PC-9 (cell line): ENCODE measurements around the gene LIMCH1. TPM values are rescaled to one million over a fixed set of nuclear protein-coding genes. Genes with fewer than 3 reads are reported as not detected.
A peak's percentile ranks its signal among the peaks of the same experiment; 100 is the strongest.

Experiments
- BruUV-seq: library from RNA; stranded (reverse); fragments of 400-500 nt; replicated peaks from 2 replicates; lab custom pipeline; 2021; lab: Mats Ljungman, UMichigan
- CTCF ChIA-PET: fragments of 300-600 bp; sonication (Branson Sonifier 250); formaldehyde crosslinking; loops from one replicate; lab custom pipeline; 2022; ENCODE audit warnings: antibody characterized with exemption; lab: Charles Lee
- POLR2A ChIA-PET: fragments of 300-600 bp; sonication (Branson Sonifier 250); formaldehyde crosslinking; loops from one replicate; lab custom pipeline; 2022; ENCODE audit warnings: antibody characterized with exemption; ENCODE audit not compliant: unreplicated experiment; lab: Charles Lee
- DNase-seq, 2 experiments: peaks; one replicate each; pipeline versions ENCODE4 v3.0.0 to v3.0.0-alpha.2; 2015 to 2022; ENCODE audit warnings: mixed read lengths in 1 of 2
- H2AFZ ChIP-seq: fragments of 200-600 bp; sonication (generic); 2 replicates; pipeline ENCODE4 v1.8.1; 2017; ENCODE audit warnings: antibody characterized with exemption
- H3F3A ChIP-seq: fragments of 200-600 bp; sonication (generic); 2 replicates; pipeline ENCODE4 v1.8.1; 2017; ENCODE audit warnings: antibody characterized with exemption, mild to moderate bottlenecking, low read depth; ENCODE audit not compliant: insufficient read depth
- H3K27ac ChIP-seq: fragments of 200-600 bp; sonication (generic); 2 replicates; pipeline ENCODE4 v1.6.1; 2016; ENCODE audit warnings: mixed run types
- H3K27me3 ChIP-seq: fragments of 200-600 bp; sonication (generic); 2 replicates; pipeline ENCODE4 v1.6.1; 2016; ENCODE audit warnings: low read depth, mixed run types; ENCODE audit not compliant: insufficient read depth
- H3K36me3 ChIP-seq: fragments of 200-600 bp; sonication (generic); 2 replicates; pipeline ENCODE4 v1.6.1; 2016; ENCODE audit warnings: low read depth, mixed run types
- H3K4me1 ChIP-seq: fragments of 200-600 bp; sonication (generic); replicated peaks from 2 replicates; pipeline ENCODE4 v1.6.1; 2016; ENCODE audit warnings: mixed run types; ENCODE audit not compliant: insufficient read depth
- H3K4me2 ChIP-seq: fragments of 200-600 bp; sonication (generic); 2 replicates; pipeline ENCODE4 v1.6.1; 2017; ENCODE audit warnings: mixed run types
- H3K4me3 ChIP-seq: fragments of 200-600 bp; sonication (generic); 2 replicates; pipeline ENCODE4 v1.6.1; 2016; ENCODE audit warnings: mixed run types
- H3K79me2 ChIP-seq: fragments of 200-600 bp; sonication (generic); 2 replicates; pipeline ENCODE4 v1.6.1; 2017; ENCODE audit warnings: low read depth, mixed run types
- H3K9me2 ChIP-seq: fragments of 200-600 bp; sonication (generic); 2 replicates; pipeline ENCODE4 v1.8.1; 2017; ENCODE audit warnings: mild to moderate bottlenecking; ENCODE audit not compliant: insufficient read depth
- H3K9me3 ChIP-seq: fragments of 200-600 bp; sonication (generic); 2 replicates; pipeline ENCODE4 v1.8.1; 2016; ENCODE audit warnings: low read depth; ENCODE audit not compliant: insufficient read depth
- H4K20me1 ChIP-seq: fragments of 200-600 bp; sonication (generic); 2 replicates; pipeline ENCODE4 v1.8.1; 2017; ENCODE audit not compliant: insufficient read depth
- EZH2 ChIP-seq: fragments of 200-600 bp; sonication (generic); IDR thresholded peaks from 2 replicates; pipeline ENCODE4 v1.8.0; 2017; ENCODE audit warnings: antibody characterized with exemption, low read depth
- intact Hi-C: fragments of 100-400 bp; cut with micrococcal nuclease; formaldehyde crosslinking; loops from one replicate; pipeline ENCODE4 v1.10.0; 2022; ENCODE audit not compliant: unreplicated experiment
- total RNA-seq: library from RNA; stranded (reverse); gene quantifications from 2 replicates; pipeline ENCODE4 v1.2.3, GENCODE V29; 2021
- TF ChIP-seq, protein P1 (sequence below): fragments of 200-600 bp; sonication (generic); conservative IDR thresholded peaks from 2 replicates; pipeline ENCODE4 v1.6.1; 2017; ENCODE audit warnings: mixed run types, antibody characterized with exemption, mild to moderate bottlenecking, moderate library complexity

The LIMCH1 gene
- total RNA-seq, 1 experiment from 2014 or later, result 339 TPM

DNA sequence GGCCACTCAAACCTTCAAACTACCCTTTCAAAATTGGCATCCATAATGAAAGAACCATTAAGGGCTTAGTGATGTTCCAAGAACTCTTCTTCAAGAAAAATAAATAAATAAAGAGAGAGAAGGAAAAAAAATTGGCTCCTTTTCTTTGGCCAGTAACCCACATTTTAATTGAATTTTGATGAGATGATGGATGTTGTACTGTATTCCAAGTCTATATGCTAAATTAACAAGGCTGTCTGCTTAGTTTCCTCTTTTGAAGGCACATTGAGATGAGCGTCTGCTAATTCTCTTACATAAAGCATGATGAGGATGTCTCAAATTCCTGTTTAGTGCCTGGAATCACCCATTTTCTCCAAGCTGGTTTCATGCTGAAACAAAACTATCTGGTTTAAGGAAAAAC, 177.2 kb downstream of the LIMCH1 start:
- Histone ChIP-seq H3K4me2 (no peak overlapping the region), H3F3A (peaks cover 11% of the 10 kb centered on the region; the same call in 1 of the 2 replicates), H4K20me1 (no peaks in the 10 kb centered on the region), H3K27me3 (no peaks in the 10 kb centered on the region), H3K27ac (no peak overlapping the region), H3K4me1 (peaks cover 27% of the 10 kb centered on the region), H3K4me3 (no peak overlapping the region), H3K9me3 (0 out of 2 replicates have a peak, but pooled peaks cover 4% of the 10 kb centered on the region), H2AFZ (no peak overlapping the region), H3K9me2 (0 out of 2 replicates have a peak, but pooled peaks cover 4% of the 10 kb centered on the region), H3K36me3 (no peaks in the 10 kb centered on the region), H3K79me2 (no peaks in the 10 kb centered on the region)
- POLR2A ChIA-PET, result no interaction called here
- intact Hi-C loops, result no loop called here
- no TSS peak for BruUV-seq
- DNase-seq, result no peak
- TF ChIP-seq EZH2, result no peak
- TF ChIP-seq, protein P1, sequence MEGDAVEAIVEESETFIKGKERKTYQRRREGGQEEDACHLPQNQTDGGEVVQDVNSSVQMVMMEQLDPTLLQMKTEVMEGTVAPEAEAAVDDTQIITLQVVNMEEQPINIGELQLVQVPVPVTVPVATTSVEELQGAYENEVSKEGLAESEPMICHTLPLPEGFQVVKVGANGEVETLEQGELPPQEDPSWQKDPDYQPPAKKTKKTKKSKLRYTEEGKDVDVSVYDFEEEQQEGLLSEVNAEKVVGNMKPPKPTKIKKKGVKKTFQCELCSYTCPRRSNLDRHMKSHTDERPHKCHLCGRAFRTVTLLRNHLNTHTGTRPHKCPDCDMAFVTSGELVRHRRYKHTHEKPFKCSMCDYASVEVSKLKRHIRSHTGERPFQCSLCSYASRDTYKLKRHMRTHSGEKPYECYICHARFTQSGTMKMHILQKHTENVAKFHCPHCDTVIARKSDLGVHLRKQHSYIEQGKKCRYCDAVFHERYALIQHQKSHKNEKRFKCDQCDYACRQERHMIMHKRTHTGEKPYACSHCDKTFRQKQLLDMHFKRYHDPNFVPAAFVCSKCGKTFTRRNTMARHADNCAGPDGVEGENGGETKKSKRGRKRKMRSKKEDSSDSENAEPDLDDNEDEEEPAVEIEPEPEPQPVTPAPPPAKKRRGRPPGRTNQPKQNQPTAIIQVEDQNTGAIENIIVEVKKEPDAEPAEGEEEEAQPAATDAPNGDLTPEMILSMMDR, result no peak
- CTCF ChIA-PET, result no interaction called here

DNA sequence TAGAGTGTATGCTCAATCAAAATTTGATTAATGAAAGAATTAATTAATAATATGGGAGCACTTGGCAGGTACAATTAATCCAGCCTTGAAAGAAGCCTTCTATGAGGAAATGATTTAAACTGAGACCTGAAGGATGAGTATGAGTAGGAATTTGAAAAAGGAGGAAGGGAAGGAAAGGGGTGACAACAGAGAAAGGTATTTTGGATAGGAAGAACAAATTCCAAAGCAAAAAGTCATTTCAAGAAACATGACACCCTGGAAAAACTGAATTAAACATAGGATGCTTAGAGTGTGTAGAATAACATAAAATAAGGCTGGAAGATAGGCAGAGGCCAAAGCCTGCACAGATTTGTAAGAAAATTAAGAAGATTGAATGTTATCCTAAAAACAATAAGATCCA, 180.9 kb downstream of the LIMCH1 start:
- peak in 1 of 2 experiments; percentile 40 for DNase-seq
- Histone ChIP-seq H3K27ac (no peak overlapping the region), H3F3A (peaks cover 7% of the 10 kb centered on the region; the same call in 1 of the 2 replicates), H3K9me3 (peaks cover 4% of the 10 kb centered on the region; the same call in 1 of the 2 replicates), H3K36me3 (no peaks in the 10 kb centered on the region), H3K4me3 (no peak overlapping the region), H3K4me1 (peaks cover 17% of the 10 kb centered on the region), H4K20me1 (no peaks in the 10 kb centered on the region), H3K4me2 (no peak overlapping the region), H3K9me2 (0 out of 2 replicates have a peak, but pooled peaks cover 4% of the 10 kb centered on the region), H2AFZ (no peak overlapping the region), H3K79me2 (no peaks in the 10 kb centered on the region), H3K27me3 (no peaks in the 10 kb centered on the region)
- TF ChIP-seq, protein P1, result no peak
- TF ChIP-seq EZH2, result no peak
- intact Hi-C loops, result no loop called here
- BruUV-seq, result no TSS peak
- POLR2A ChIA-PET, result no interaction called here
- CTCF ChIA-PET, result interaction anchor here (0.6 kb wide), 1 partner anchor 107 kb away, joined by 3 read pairs; no protein-coding TSS in a partner anchor

DNA sequence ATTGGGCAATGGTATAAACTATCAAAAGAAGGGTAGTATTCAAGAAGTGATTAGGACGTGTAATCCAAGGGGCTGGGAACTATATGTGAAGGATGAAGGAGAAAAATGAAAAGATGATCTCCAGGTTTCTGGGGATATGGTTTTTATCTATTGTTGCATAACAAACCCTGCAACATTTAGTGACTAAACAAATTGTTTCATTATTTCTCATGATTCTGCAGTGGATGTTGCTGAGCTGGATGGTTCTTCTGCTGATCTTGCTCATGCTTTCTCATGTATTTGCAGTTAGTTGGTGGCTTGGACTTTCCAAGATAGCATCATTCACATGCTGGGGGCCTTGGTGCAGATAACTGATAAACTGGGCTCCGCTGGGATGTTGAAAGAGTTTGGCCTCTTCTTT, 181.5 kb downstream of the LIMCH1 start:
- Histone ChIP-seq H3F3A (peaks cover 7% of the 10 kb centered on the region; the same call in 1 of the 2 replicates), H3K4me3 (no peak overlapping the region), H3K36me3 (no peaks in the 10 kb centered on the region), H3K27ac (no peak overlapping the region), H3K9me3 (peaks cover 4% of the 10 kb centered on the region; the same call in 1 of the 2 replicates), H3K79me2 (no peaks in the 10 kb centered on the region), H3K4me1 (peaks cover 12% of the 10 kb centered on the region), H3K4me2 (no peak overlapping the region), H3K27me3 (no peaks in the 10 kb centered on the region), H4K20me1 (no peaks in the 10 kb centered on the region), H3K9me2 (0 out of 2 replicates have a peak, but pooled peaks cover 4% of the 10 kb centered on the region), H2AFZ (no peak overlapping the region)
- ChIA-PET CTCF (interaction anchor here (0.6 kb wide), 1 partner anchor 108 kb away, joined by 3 read pairs; no protein-coding TSS in a partner anchor), POLR2A (no interaction called here)
- BruUV-seq, result no TSS peak
- no peak for DNase-seq
- TF ChIP-seq, protein P1, result no peak
- TF ChIP-seq EZH2, result no peak
- intact Hi-C loops, result no loop called here
